K562 (cell line): ENCODE data around the gene EPB41L1. TPM values are rescaled to one million over a fixed set of nuclear protein-coding genes. Genes with fewer than 3 reads are reported as not detected.

Source experiments
- polyA plus RNA-seq, 8 experiments: library from polyadenylated mRNA; depleted of rRNA in 4 of 8; stranded (reverse) in 5 of 8; unstranded in 3 of 8; fragments of >200 nt; fragmentation: Nextera tagmentation in 2 of 8; fragmentation: Illumina TruSeq in 1 of 8; extraction: Ambion mirVana in 2 of 8; extraction: Trizol in 1 of 8; gene quantifications; 2 replicates each; pipeline versions ENCODE4 v1.2.1 to v1.2.3, GENCODE V29; 2011 to 2014; ENCODE audit warnings: inconsistent platforms in 1 of 8, missing spikeins in 1 of 8
- total RNA-seq, 7 experiments: library from RNA; depleted of rRNA in 6 of 7; stranded (reverse); fragments of >200 nt in 6 of 7; fragmentation: Illumina TruSeq in 2 of 7; extraction: Trizol in 2 of 7; gene quantifications; 2 replicates each; pipeline versions ENCODE4 v1.2.1 to v1.2.3, GENCODE V29; 2011 to 2021; ENCODE audit warnings: low replicate concordance in 1 of 7
- TF ChIP-seq, protein P1 (sequence below): fragments of 450-650 bp; IDR thresholded peaks from 2 replicates; pipeline ENCODE4 v1.6.1; 2016; ENCODE audit warnings: mild to moderate bottlenecking, moderate library complexity

The EPB41L1 gene
- total and polyA plus RNA-seq, 9 of the 15 experiments (the other 6 are each of a cell fraction or from before 2014, with no cell fraction given): 0.11 to 4.3 (median 1.3) TPM

DNA sequence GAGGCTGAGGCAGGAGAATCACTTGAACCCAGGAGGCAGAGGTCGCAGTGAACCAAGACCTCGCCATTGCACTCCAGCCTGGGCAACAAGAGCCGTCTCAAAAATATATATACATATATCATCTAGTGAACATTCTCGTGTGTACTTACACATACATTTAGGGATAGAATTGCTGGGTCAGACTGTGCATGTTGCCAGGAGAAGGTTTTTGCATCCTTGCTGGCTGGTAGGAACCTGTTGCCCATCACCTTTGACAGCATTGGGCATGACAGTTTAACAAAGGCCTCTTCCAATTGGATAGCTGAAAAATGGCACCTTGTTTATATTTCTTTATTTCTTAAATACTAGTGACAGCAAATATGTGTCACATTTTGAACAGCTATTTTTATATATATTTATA, 87.1 kb downstream of the EPB41L1 start (continued):
- TF ChIP-seq, protein P1, sequence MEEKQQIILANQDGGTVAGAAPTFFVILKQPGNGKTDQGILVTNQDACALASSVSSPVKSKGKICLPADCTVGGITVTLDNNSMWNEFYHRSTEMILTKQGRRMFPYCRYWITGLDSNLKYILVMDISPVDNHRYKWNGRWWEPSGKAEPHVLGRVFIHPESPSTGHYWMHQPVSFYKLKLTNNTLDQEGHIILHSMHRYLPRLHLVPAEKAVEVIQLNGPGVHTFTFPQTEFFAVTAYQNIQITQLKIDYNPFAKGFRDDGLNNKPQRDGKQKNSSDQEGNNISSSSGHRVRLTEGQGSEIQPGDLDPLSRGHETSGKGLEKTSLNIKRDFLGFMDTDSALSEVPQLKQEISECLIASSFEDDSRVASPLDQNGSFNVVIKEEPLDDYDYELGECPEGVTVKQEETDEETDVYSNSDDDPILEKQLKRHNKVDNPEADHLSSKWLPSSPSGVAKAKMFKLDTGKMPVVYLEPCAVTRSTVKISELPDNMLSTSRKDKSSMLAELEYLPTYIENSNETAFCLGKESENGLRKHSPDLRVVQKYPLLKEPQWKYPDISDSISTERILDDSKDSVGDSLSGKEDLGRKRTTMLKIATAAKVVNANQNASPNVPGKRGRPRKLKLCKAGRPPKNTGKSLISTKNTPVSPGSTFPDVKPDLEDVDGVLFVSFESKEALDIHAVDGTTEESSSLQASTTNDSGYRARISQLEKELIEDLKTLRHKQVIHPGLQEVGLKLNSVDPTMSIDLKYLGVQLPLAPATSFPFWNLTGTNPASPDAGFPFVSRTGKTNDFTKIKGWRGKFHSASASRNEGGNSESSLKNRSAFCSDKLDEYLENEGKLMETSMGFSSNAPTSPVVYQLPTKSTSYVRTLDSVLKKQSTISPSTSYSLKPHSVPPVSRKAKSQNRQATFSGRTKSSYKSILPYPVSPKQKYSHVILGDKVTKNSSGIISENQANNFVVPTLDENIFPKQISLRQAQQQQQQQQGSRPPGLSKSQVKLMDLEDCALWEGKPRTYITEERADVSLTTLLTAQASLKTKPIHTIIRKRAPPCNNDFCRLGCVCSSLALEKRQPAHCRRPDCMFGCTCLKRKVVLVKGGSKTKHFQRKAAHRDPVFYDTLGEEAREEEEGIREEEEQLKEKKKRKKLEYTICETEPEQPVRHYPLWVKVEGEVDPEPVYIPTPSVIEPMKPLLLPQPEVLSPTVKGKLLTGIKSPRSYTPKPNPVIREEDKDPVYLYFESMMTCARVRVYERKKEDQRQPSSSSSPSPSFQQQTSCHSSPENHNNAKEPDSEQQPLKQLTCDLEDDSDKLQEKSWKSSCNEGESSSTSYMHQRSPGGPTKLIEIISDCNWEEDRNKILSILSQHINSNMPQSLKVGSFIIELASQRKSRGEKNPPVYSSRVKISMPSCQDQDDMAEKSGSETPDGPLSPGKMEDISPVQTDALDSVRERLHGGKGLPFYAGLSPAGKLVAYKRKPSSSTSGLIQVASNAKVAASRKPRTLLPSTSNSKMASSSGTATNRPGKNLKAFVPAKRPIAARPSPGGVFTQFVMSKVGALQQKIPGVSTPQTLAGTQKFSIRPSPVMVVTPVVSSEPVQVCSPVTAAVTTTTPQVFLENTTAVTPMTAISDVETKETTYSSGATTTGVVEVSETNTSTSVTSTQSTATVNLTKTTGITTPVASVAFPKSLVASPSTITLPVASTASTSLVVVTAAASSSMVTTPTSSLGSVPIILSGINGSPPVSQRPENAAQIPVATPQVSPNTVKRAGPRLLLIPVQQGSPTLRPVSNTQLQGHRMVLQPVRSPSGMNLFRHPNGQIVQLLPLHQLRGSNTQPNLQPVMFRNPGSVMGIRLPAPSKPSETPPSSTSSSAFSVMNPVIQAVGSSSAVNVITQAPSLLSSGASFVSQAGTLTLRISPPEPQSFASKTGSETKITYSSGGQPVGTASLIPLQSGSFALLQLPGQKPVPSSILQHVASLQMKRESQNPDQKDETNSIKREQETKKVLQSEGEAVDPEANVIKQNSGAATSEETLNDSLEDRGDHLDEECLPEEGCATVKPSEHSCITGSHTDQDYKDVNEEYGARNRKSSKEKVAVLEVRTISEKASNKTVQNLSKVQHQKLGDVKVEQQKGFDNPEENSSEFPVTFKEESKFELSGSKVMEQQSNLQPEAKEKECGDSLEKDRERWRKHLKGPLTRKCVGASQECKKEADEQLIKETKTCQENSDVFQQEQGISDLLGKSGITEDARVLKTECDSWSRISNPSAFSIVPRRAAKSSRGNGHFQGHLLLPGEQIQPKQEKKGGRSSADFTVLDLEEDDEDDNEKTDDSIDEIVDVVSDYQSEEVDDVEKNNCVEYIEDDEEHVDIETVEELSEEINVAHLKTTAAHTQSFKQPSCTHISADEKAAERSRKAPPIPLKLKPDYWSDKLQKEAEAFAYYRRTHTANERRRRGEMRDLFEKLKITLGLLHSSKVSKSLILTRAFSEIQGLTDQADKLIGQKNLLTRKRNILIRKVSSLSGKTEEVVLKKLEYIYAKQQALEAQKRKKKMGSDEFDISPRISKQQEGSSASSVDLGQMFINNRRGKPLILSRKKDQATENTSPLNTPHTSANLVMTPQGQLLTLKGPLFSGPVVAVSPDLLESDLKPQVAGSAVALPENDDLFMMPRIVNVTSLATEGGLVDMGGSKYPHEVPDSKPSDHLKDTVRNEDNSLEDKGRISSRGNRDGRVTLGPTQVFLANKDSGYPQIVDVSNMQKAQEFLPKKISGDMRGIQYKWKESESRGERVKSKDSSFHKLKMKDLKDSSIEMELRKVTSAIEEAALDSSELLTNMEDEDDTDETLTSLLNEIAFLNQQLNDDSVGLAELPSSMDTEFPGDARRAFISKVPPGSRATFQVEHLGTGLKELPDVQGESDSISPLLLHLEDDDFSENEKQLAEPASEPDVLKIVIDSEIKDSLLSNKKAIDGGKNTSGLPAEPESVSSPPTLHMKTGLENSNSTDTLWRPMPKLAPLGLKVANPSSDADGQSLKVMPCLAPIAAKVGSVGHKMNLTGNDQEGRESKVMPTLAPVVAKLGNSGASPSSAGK: no peak
